ENCODE results near the gene STOML1.

STOML1 gene

DNA sequence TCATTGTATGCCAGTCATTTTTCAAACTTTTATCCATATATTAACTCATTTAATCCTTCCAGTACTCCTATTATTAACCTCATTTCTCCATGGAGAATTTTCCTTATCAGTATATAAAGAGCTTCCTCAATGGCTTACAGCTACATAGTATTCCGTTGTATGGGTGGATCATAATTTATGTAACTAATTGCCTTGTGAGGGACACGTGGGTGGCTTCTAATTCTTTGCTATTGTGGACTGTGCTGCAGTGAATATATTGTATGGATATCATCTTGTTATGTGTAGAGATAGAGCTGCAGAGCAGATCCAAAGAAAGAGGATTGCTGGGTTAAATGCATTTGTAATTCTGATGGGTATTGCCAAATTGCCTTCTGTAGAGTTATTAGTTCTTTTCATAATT, 27.6 kb upstream of the STOML1 start:
- DNase-seq: no peak

DNA sequence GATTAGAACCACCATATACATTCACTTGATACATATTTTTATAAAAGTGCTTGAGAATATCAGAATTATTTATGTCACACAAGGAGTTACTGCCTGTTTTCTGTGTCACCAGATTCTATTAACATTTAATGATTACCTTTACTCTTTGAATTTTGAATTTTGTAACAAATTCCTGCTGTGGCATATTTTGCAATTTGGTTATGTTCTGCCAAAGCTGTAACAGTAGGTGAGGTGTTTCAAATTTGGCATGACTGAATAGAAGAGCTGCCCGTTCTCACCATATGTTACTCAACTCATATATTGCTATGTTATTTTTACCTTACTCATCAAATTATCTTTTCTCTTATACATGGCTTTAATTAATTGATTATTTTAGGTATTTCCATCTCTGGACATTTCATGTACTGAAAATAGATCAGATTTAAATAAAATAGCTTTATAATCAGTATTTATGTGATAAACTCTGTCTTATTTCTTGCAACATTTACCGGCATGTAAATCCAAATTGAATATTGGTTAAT, 21.3 kb upstream of the STOML1 start:
- DNase-seq: no peak

DNA sequence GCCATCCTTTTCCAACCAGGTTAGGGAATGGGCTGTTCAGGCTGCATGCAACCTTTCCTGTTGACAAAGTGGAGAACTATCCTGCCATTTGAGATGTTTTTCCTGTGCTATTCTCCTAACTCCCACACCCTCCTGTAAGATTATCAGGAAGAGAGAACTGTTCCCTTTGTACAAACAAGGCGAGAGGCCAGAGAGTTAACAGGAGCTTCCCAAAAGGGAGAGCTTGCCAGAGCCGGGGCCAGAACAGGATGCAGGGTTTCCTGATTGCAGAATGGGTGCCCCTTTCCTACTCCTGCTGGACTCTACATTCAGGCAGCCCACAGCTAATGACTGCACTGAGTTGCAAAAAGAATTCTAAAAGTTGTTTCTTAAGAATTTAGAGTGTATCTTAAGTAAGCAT, 19.5 kb upstream of the STOML1 start:
- no peak for DNase-seq

DNA sequence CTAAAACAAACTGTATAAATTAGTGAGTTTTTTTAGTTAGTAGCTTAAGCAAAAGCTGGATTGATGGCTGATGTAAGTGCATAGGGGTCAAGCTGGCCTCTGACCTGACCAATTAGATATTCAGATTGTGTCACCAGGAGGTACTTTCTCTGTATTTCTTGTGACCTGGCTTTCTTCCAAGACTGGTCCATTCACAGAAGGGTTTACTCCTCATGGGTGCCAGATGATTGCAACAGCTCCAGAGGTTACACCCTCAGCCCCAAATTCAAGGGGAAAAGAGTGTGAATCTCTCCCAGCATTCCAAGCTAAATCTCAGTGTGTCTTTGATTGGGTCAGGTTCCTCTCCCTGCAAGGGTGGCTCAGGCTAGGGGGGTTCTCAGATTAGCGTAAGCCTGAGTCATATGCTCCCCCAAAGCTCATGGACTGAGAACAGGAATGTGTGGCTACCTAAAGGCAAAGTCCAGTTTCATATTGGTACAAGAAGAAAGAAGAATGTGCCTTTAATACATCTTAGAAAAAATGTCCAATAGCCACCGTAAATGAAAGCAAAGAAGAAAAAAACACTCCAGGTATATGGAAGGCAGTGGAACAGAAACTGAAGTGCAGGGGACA, 18.9 kb upstream of the STOML1 start:
- DNase-seq: peak; percentile 32

DNA sequence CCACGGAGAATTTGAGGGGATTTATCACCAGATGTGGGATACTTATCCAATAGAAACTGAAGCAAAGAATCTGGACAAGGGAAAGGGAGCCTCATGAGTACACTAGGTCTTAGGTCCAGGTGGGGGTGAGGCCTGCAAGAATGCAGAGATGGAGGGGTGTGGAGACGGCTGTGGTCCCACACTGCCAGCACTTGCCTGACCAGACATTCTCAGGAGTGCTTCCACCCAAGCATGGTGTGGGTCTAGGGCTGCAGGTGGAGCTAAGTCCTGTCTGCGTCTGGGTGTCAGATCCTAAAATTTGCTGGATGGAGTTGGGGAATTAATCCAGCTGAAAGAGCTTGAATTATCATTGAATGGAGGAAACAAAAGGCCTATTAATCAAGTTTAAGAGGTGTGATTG, 16.8 kb upstream of the STOML1 start:
- no peak for DNase-seq

DNA sequence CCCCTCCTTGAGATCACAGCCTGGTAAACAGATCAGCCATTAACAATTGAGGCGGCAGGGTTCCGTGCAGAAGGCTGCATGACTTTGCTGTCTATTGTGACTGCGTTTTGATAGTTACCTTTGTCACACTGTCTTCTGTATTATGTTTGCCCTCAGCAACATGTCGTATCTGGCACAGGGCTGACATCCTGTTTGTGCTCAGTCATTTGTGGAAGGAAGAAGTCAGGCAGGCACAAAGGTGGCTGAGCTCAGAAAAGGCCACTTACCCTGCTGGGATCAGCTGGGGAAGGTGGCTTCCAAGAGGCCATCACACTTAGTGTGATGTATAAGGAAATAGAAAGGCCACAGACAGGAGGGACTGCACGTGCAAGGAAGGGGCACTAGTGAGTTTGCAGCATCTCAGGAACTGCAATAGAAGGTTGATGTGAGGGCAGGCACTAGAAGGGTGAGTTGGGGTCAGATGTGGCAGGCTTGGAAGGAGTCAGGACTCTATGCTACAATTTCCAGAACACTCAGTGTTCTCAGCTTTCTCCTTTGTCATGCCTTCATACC, 15.8 kb upstream of the STOML1 start:
- DNase-seq: peak; percentile 35

DNA sequence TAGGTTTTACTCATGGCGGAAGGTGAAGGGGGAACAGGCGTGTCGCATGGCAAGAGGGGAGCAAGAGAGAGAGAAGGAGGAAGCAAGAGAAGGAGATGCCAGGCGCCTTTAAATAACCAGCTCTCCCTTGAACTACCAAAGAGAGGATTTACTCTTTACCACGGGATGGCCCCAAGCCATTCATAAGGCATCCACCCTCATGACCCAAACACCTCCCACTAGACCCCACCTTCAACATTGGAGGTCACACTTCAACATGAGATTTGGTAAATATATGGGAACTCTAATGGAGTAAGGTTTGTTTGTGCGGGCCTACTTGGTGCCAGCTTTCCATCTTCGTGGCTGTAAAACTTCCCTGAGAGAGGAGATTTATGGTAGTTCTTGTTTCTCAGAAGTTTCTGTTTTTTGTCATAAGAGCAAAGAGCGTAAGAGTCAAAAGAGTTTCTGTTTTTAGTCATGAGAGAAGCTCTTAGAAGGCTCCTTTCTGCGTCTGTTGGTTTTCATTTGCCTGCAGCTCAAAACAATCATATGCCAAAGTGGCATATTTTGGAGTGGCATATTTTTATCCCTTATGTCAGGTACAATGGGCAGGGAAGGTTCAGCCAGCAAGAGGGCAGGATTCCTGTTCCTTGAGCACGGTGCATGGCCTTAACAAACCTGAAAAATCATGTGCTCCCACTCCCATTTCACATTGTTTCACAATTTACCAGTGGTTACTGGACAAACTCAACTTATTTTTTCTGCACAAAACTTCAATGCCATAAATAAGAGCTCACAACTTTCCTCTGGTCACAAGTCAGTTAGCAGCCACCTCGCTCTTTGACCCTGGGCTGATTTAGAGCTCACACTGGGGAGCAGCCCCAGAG, 14.9 kb upstream of the STOML1 start:
- DNase-seq: no peak

DNA sequence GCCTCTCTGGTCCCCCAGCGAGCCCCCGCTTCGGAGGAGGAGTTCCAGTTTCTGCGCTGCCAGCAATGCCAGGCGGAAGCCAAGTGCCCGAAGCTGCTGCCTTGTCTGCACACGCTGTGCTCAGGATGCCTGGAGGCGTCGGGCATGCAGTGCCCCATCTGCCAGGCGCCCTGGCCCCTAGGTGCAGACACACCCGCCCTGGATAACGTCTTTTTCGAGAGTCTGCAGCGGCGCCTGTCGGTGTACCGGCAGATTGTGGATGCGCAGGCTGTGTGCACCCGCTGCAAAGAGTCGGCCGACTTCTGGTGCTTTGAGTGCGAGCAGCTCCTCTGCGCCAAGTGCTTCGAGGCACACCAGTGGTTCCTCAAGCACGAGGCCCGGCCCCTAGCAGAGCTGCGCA, 5.9 kb upstream of the STOML1 start:
- no peak for DNase-seq

DNA sequence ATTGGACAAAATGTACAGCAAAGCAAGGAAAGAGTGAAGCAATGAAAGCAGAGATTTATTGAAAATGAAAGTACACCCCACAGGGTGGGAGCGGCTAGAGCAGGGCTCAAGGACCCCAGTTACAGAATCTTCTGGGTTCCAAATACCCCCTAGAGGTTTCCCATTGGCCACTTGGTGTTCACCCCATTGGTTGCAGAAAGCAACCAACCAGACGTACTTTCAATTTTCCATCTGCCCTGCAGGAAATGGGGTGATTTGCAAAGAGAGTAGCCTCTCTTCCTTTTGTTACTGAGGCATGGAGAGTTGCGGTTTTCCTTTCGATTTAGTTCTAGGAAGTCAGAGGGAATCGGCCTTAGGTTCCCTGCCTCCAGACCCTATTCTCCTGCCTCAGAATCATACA, 4.8 kb upstream of the STOML1 start:
- peak; percentile 84 for DNase-seq

DNA sequence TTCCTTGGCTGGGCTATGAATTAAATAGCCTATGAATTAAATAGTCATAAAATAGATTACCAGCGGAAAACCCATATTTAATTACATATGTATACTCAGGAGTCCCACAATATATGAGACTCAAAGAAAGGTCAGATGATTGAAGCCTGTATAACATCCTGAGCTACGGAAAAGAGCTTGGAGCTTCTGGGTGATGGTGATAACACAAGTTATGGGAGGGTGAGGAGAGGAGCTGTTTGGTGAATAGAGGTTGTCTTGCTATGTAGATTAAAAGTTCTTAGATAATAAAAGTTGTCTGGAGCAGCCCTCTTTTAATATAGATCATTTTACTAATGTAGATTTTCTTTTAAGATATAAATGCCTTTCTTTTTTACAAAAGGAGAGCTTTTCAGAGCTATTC, 4.2 kb upstream of the STOML1 start:
- DNase-seq: peak; percentile 74

DNA sequence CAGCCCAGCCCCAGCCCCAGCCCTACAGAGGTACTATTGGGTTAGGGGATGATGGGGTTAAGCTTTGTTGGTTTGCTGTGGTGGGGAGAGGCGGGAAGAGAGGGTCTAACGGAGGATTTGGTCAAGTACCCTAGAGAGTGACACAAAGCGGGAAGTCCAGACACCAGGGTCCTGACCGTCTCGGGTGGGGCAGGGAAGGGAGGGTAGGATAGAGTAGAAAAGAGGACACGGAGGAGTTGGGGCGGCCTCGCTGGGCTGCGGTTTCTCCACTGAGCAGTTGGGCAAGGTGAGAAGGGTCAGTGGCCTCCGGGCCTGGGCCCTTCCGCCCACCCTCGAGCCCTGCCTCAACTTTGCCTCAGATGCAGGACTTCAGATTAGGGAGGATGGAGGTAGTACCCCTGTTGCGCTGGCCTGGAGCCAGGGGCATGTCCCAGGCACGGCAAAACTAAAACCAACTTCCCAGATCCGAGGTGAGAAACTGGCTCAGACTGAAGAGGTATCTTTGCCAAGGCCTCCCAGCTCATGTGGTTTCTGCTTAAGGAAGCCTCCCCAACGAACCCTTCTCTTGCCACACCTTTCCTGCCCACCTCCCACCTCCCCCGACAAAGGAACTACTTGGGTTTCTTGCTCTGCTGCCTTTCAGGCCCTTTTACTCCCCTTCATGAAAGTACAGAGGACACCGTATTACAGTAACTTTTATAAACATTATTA, 3.0 kb upstream of the STOML1 start:
- peak; percentile 63 for DNase-seq

DNA sequence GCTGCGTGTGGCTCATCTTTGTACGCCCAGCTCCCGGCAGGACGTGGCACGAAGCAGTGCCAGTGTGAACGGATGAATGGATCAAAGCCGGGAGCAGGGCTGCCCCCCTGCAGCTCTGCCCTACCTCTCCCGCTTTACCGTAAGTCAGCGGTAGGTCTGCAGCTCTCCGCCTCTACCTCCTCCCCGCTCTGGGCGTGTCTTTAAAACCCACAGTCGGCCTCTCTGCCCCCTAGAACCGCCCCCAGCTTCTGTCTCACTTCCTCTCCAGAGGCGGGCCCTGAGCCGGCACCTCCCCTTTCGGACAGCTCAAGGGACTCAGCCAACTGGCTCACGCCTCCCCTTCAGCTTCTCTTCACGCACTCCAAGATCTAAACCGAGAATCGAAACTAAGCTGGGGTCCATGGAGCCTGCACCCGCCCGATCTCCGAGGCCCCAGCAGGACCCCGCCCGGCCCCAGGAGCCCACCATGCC, 2.4 kb upstream of the STOML1 start, which contains the start of gene PML:
PML (plus strand) TSS at position 304 of the 471 bp plus-strand sequence; CDS start at position 401, 97 bp downstream.
- peak; percentile 99 for DNase-seq

DNA sequence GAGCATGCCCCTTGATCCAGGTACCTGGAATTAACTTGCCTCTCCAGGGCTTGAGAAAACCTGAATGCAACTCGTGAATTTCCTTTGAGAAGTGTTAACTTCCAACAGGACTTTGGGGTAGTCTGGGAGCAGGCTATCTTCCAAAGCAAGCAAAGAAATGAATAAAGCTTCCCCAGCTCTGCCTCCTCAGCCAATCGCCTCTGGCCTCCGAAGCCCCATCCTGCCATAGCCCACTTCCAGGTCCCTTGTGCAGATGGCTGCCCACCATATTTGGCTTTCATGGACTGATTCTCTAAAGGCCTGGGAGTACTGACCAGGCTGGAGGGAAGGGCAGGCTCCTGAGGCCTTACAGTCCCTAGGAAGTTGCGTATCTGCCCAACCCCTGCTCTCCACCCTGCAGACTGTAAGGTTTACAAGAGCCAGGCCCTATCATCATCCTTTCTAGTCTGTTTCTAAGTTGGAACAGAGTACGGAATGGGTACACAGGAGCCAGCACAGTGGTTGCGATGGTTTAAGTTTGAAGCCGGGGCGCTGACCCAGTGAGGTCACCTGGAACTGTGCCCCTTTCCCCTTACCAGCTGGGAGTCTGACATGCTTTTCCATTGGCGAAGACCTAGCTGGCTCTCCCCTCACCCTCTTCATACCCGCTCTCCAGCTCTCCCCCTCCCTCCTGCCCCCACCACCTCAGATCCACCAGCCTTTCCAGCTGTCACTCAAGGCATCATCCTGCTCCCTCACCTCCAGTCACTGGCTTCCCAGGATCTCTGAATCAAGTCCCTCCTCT, 1.3 kb upstream of the STOML1 start:
- DNase-seq: no peak

DNA sequence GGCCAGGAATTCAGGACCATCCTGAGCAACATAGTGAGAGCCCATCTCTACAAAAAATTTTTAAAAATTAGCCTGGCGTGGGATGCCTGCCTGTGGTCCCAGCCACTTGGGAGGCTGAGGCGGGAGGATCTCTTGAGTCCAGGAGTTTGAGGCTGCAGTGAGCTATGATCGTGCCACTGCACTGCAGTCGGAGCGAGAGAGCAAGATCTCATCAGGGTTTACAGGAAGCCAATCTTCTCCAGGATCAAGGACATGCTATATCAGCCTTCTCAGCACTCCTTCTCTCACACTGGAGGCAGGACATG, 451 bp upstream of the STOML1 start:
- DNase-seq: peak; percentile 47

DNA sequence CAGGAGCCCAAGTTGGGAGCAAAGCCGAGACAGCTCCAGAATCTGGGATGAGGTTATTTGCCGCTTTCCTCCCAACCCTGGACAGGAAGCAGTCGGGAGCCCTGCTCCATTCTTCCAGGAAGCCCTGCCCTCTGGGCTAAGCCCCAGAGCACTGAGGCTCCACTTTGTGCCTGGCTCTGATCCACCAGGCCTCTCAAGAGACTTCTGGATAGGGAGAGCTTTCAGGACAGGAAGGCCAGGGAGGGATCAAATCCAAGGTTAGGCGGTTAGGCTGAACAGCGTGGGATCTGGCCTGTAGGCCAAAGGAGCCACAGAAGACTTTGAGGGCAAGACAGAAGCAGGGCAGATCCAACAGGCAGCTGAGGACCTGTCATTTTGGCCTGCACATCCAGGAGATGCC, 835 bp downstream of the STOML1 start:
- DNase-seq: no peak

DNA sequence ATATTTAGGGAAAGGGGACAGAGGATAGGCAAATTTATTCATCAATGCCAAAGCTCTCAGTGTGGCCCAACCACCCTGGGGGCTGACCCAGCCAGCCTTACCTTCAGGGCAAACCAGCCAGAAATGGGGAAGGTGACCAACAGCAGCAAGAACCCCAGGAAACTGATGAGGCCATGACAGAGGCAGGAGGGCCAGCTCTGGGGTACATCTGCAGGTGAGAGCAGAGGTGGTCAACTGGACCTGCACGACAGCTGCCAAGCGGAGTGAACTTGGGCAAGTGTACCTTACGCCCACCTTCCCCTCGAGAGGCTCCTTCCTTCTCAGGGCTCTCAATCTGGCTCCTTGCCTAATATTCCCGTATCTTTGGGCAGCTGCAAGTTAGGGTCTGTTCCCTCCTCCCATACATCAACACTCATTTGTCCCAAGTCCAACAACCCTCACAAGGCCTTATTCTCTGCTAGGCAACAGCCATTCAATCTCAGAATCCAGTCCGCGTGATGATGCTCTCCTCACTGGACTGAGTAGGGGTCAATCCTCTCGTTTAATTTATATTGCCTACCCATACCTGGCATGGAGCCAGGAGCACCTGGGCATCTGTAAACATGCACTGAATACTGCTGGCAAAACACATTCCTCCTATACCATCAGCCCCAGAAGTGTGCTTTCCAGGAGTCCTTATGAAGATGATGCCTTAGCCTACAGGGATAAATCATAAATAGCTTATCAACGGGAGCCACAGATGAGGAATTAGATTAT, 1.7 kb downstream of the STOML1 start:
- DNase-seq: no peak

DNA sequence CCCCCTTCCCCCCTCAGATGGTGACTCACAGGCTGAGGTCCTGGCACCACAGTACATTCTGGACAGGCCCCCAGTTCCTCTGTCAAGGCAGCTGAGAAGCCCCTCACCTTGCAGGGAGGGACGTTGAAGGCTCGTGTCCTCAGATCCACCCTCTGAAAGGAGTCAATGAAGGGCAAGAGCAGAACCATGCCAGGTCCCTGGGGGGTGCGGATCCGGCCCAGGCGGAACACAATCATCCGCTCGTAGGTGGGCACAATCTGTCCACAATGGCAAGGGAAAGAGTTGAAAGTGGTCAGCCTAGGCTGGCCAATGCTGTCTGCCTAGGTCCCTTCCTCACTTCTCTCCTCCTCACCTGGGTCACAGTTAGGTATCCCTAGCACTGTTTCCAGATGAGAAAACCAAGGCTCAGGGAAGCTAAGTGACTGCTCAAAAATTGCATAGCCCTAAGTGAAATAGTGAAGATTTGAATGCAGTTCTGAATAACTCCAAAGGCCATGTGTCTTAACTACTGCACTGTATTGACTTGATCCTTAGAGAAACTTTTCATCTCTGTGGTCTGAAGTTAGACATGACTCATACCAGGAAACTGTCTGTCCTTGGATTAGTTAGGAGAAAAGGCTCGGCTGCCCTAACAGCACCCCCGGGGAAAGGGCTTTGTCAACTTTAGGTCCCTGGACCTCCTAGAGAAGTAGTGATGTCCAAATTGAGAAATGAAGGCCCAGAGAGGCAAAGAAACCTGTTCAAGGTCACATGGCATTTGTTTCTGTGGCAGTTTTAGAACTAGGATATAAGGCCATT, 2.9 kb downstream of the STOML1 start:
- peak; percentile 42 for DNase-seq

DNA sequence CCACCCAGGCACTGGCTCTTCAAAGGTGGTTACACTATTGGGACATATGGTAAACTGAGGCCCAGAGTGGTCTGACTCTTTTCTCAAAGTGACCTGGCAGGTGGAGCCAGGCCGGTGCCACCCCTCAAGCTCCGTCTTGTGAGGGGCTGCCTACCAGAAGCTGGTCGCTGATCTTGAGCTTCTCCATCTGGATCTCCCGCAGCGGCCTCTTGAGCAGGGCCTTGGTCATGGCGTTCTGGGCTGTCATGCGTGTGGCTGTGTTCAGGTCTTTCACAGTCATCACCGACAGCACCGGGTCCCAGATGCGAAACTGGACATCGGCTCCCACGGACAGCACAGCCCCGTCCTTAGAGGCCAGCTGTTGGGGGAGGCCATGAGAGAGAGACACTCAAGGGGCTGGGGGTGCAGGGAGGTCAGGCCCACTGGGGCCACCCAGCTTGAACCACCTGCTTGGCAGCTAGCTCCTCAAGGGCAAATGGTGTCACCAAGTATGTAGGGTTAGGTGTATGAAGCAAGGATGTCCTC, 3.6 kb downstream of the STOML1 start:
- no peak for DNase-seq

DNA sequence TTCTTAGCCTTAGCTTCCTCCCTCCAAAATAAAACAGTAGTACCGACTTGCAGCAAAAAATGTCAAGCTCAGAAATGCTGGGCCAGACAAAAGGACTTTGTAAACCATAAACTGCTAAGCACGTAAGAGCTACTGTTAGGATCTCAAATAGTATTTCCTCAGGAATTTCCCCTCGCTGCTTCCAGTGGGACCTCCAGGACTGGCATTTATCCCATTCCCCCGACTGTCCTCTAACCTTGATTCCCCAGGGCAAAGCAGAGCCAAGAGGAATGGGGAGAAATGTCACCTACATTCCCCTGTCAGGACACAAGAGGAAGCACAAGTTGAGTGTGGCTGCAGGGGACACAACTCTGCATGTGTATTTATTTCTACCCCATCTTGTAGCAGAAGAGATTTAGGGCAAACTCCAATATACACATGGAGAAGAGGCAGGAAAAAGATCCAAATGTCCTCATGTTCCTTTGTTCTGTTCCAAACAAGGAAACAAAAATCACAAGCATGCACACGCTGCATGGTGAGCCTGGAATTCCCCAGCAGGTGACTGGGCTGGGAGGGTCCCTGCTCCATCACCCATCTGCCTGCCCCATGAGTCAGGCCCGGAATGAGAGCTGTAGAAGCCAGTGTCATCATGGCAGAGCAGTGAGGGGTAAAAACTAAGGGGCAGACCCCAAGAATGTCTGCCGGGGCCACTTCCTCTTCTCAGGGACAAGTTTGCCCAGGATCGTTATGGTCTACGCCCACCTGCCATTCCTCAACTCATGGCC, 4.2 kb downstream of the STOML1 start:
- DNase-seq: peak; percentile 41

DNA sequence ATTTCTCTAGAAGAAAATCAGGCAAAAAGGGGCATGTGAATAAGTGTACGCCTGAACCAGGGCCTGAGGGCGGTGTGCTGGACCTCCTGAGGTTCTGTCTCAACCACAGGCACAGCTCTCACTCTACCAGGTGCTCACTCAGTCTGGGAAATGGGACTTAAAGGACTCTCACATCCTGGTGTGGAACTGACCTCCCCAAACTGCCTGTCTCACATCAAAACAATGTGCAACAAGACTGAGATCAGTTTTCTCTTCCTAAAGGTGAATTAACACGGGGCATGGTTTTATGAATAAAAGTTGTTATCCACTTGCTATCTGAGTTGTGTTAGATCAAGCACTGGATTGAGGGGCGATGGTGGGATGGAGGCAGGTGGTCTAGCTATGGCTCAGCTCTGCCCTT, 4.8 kb downstream of the STOML1 start:
- DNase-seq: no peak
